ENCODE measurements around the gene PLXNA4. TPM values are rescaled to one million over a fixed set of nuclear protein-coding genes. Genes with fewer than 3 reads are reported as not detected.

The PLXNA4 gene
- total and polyA plus RNA-seq, 7 experiments from 2014 or later = 0.05 to 31.6 (median 1.1) TPM

DNA sequence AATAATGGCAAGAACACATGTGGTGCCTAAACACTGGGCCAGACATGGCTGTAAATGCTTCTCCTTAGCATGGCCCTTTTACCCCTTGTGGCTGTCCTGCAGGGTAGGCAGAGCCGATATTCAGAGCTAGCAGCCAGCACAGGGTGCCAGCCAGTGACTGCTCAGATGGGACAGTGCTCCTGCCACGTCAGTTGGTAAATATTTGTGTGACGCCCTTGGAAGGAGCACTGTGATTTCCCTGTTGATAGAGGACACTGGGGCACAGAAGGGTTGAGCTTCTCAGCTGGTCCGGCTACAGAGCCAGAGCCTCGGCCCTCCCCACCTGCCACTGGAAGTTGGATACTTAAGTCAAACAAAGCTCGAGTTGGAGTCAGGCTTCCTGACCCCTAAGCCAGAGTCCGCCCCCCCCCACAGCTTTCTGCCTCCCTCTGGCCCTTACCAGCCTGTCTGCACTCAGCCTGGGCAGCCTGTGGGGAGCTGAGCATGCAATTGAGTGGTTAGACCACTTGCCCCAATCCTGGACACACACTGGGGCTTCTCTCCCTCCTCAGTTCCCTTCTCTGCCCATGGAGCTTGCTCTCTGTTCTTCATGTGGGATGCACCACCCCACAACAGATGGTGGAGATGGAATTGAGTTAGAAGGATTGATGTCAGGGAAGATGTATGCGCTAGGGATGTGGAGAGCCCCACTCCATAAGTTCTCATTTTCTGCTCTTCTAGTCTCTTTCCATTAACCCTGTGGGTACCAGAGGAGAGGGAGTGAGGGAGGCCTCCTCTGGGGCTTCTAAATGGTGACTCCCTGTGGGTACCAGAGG lies 350.8 kb downstream of the PLXNA4 start:
- no peaks in the 10 kb centered on the region for H3K27me3 ChIP-seq (ENCODE audit: control insufficient read depth in 2 of 2, insufficient read depth in 2 of 2, low read length in 2 of 2)
- no peaks in the 10 kb centered on the region for H3K36me3 ChIP-seq (ENCODE audit: control insufficient read depth in 2 of 3, insufficient read depth in 3 of 3, low read length in 3 of 3)
- Mint-ChIP-seq H3K9me3 (peaks cover 0 to 2% (median 0%) of the 10 kb centered on the region in 11 donors), H3K36me3 (no peaks in the 10 kb centered on the region), H3K4me3 (no peak overlapping the region), H3K27ac (no peak overlapping the region), H3K27me3 (peaks cover 0 to 9% (median 5%) of the 10 kb centered on the region in 5 donors), H3K4me1 (no peaks in the 10 kb centered on the region)
- DNase-seq (no peak), ATAC-seq (no peak)
- H3K4me1 ChIP-seq (ENCODE audit: control insufficient read depth in 2 of 2, insufficient read depth in 2 of 2, low read length in 2 of 2) = no peaks in the 10 kb centered on the region
- H3K9me3 ChIP-seq (ENCODE audit: control insufficient read depth in 2 of 3, low read length in 3 of 3) = no peaks in the 10 kb centered on the region
- H3K4me3 ChIP-seq (ENCODE audit: low read length) = no peak overlapping the region
- ChIA-PET CTCF (no interaction called here), POLR2A (no interaction called here)
- intact Hi-C loops (cut with micrococcal nuclease) = no loop called here
- no peak overlapping the region for H3K27ac ChIP-seq (ENCODE audit: low read depth, low read length)

DNA sequence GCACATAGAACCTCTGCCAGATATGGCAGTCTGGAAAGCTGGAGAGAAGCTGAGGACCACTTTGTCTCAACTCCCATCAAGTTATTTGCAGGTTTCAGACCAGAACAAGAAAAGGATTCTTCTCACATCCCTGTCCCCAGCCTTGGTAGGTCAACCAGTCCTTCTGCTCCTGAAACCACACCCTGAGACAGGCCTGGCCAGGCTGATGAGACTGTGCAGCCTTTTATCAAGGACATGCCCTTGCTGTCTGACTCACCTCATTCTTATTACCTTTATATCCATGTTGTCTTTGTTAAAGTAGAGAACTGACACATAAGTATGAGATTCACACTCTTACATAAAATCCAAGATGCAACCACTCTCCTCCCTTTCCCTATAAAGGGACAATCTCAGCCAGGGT lies 354.9 kb downstream of the PLXNA4 start:
- H3K27me3 Mint-ChIP-seq = peaks cover 0 to 1% (median 0%) of the 10 kb centered on the region in 5 donors
- H3K9me3 ChIP-seq (ENCODE audit: control insufficient read depth in 2 of 3, low read length in 3 of 3) = no peaks in the 10 kb centered on the region
- no peak overlapping the region for H3K27ac ChIP-seq (ENCODE audit: low read depth, low read length)
- ChIA-PET POLR2A (no interaction called here), CTCF (no interaction called here)
- H3K4me3 ChIP-seq (ENCODE audit: low read length) = no peak overlapping the region
- no peak overlapping the region for H3K27ac Mint-ChIP-seq
- no peak for DNase-seq
- H3K4me3 Mint-ChIP-seq = no peak overlapping the region
- H3K36me3 Mint-ChIP-seq = no peaks in the 10 kb centered on the region
- no peaks in the 10 kb centered on the region for H3K27me3 ChIP-seq (ENCODE audit: control insufficient read depth in 2 of 2, insufficient read depth in 2 of 2, low read length in 2 of 2)
- H3K4me1 Mint-ChIP-seq = no peaks in the 10 kb centered on the region
- H3K36me3 ChIP-seq (ENCODE audit: control insufficient read depth in 2 of 3, insufficient read depth in 3 of 3, low read length in 3 of 3) = no peaks in the 10 kb centered on the region
- intact Hi-C loops (cut with micrococcal nuclease) = no loop called here
- no peak for ATAC-seq
- no peaks in the 10 kb centered on the region for H3K4me1 ChIP-seq (ENCODE audit: control insufficient read depth in 2 of 2, insufficient read depth in 2 of 2, low read length in 2 of 2)
- no peaks in the 10 kb centered on the region for H3K9me3 Mint-ChIP-seq

GRCh38 chr7:132220060-132220459 lies 356.2 kb downstream of the PLXNA4 start:
- no peaks in the 10 kb centered on the region for H3K9me3 Mint-ChIP-seq
- peaks cover 0 to 1% (median 0%) of the 10 kb centered on the region in 5 donors for H3K27me3 Mint-ChIP-seq
- no peaks in the 10 kb centered on the region for H3K4me1 Mint-ChIP-seq
- H3K4me3 Mint-ChIP-seq = no peak overlapping the region
- no peak overlapping the region for H3K27ac Mint-ChIP-seq
- Histone ChIP-seq H3K4me1 (ENCODE audit: control insufficient read depth in 2 of 2, insufficient read depth in 2 of 2, low read length in 2 of 2) (no peaks in the 10 kb centered on the region), H3K36me3 (ENCODE audit: control insufficient read depth in 2 of 3, insufficient read depth in 3 of 3, low read length in 3 of 3) (no peaks in the 10 kb centered on the region), H3K27ac (ENCODE audit: low read depth, low read length) (no peak overlapping the region), H3K9me3 (ENCODE audit: control insufficient read depth in 2 of 3, low read length in 3 of 3) (no peaks in the 10 kb centered on the region), H3K4me3 (ENCODE audit: low read length) (no peak overlapping the region), H3K27me3 (ENCODE audit: control insufficient read depth in 2 of 2, insufficient read depth in 2 of 2, low read length in 2 of 2) (no peaks in the 10 kb centered on the region)
- intact Hi-C loops (cut with micrococcal nuclease) = no loop called here
- DNase-seq (no peak), ATAC-seq (no peak)
- ChIA-PET CTCF (no interaction called here), POLR2A (no interaction called here)
- no peaks in the 10 kb centered on the region for H3K36me3 Mint-ChIP-seq

DNA sequence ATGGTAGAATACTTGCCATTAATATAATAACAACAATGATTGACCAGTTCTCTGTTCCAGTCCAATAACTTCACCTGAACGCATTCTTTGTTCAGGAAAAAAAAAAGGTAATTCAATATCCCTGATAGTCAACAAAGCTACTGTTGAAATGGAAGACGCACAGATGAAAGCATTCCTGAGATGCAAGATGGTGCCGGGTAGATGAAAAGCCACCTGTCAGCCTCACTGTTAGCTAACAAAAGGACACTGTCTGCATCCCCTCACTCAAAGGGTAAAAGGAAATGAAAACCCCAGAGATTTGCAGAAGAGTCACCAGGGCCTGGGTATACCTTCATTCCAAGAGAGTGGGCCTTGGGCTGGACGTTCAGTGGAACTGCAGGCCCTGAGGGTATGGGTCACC lies 357.4 kb downstream of the PLXNA4 start:
- Histone ChIP-seq H3K4me3 (ENCODE audit: low read length) (no peak overlapping the region), H3K9me3 (ENCODE audit: control insufficient read depth in 2 of 3, low read length in 3 of 3) (no peaks in the 10 kb centered on the region), H3K27ac (ENCODE audit: low read depth, low read length) (no peak overlapping the region), H3K4me1 (ENCODE audit: control insufficient read depth in 2 of 2, insufficient read depth in 2 of 2, low read length in 2 of 2) (no peaks in the 10 kb centered on the region), H3K27me3 (ENCODE audit: control insufficient read depth in 2 of 2, insufficient read depth in 2 of 2, low read length in 2 of 2) (no peaks in the 10 kb centered on the region), H3K36me3 (ENCODE audit: control insufficient read depth in 2 of 3, insufficient read depth in 3 of 3, low read length in 3 of 3) (no peaks in the 10 kb centered on the region)
- Mint-ChIP-seq H3K9me3 (no peaks in the 10 kb centered on the region), H3K27me3 (peaks cover 0 to 1% (median 0%) of the 10 kb centered on the region in 5 donors), H3K27ac (no peak overlapping the region), H3K4me1 (no peaks in the 10 kb centered on the region), H3K36me3 (no peaks in the 10 kb centered on the region), H3K4me3 (no peak overlapping the region)
- intact Hi-C loops (cut with micrococcal nuclease) = no loop called here
- POLR2A ChIA-PET = no interaction called here
- DNase-seq = no peak
- ATAC-seq = no peak
- CTCF ChIA-PET = interaction anchor here (0.6 kb wide), 1 partner anchor 17 kb away, joined by 4 read pairs; no protein-coding TSS in a partner anchor

DNA sequence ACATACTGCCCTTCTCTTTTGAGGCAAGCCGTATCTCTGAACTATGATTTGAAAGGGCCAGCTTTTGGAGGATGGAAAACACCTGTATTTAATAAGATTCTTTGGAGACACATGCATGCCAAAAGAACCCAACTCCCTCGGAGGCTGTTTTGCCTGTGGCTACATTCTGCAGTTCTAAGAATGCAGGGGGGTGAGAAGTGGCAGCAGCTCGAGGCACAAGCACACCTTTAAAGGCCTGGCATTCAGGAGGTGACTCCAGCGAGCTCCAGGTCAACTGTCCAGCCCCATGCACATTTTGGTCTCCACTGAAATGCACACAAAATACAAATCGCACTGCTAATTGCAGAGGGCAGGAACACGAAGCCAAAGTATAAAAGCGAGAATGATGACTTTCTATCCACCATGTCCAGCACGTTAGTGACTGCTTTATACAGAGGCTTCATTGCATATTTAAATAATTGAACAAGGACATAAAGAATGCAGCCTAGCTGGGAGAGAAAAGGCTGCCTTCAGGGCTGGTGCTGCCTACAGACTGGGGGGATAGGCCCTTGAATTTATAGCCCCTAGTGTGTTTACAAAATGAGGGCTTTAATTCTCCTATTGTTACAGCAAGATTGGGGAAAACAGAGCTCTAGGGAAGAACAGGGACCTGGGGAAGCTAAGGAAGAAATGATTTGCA lies 359.3 kb downstream of the PLXNA4 start:
- CTCF ChIA-PET = no interaction called here
- intact Hi-C loops (cut with micrococcal nuclease) = no loop called here
- peaks cover 0 to 1% (median 0%) of the 10 kb centered on the region in 5 donors for H3K27me3 Mint-ChIP-seq

DNA sequence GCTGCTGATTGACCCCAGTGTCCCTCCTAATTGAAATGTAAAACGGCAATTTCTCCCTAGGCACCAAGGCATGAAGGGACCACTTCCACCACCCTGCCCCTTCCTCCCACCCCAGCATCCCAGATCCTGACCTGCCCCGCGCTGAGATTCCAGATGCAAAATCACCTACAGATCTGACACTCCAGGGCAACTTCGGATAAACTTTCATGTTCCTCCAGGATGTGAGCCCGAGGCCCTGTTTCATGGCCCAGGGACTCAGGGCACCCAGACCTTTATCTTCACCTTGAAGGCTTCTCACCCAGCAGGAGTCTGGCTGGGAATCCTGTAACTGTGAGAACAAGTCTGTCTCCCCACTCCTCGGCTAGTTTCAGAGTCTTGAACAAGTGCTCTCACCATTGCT lies 361.8 kb downstream of the PLXNA4 start:
- Mint-ChIP-seq H3K4me3 (no peak overlapping the region), H3K27me3 (no peaks in the 10 kb centered on the region), H3K9me3 (no peaks in the 10 kb centered on the region), H3K36me3 (no peaks in the 10 kb centered on the region), H3K4me1 (no peaks in the 10 kb centered on the region), H3K27ac (no peak overlapping the region)
- H3K4me1 ChIP-seq (ENCODE audit: control insufficient read depth in 2 of 2, insufficient read depth in 2 of 2, low read length in 2 of 2) = no peaks in the 10 kb centered on the region
- no peak overlapping the region for H3K4me3 ChIP-seq (ENCODE audit: low read length)
- DNase-seq (no peak), ATAC-seq (no peak)
- no peaks in the 10 kb centered on the region for H3K27me3 ChIP-seq (ENCODE audit: control insufficient read depth in 2 of 2, insufficient read depth in 2 of 2, low read length in 2 of 2)
- H3K27ac ChIP-seq (ENCODE audit: low read depth, low read length) = no peak overlapping the region
- H3K9me3 ChIP-seq (ENCODE audit: control insufficient read depth in 2 of 3, low read length in 3 of 3) = no peaks in the 10 kb centered on the region
- H3K36me3 ChIP-seq (ENCODE audit: control insufficient read depth in 2 of 3, insufficient read depth in 3 of 3, low read length in 3 of 3) = no peaks in the 10 kb centered on the region
- POLR2A ChIA-PET = no interaction called here
- CTCF ChIA-PET = no interaction called here
- intact Hi-C loops (cut with micrococcal nuclease) = no loop called here

More for the DNA sequence above, 359.3 kb downstream of the PLXNA4 start:
- H3K4me3 Mint-ChIP-seq = no peak overlapping the region
- no peaks in the 10 kb centered on the region for H3K36me3 Mint-ChIP-seq
- Histone ChIP-seq H3K4me1 (ENCODE audit: control insufficient read depth in 2 of 2, insufficient read depth in 2 of 2, low read length in 2 of 2) (no peaks in the 10 kb centered on the region), H3K9me3 (ENCODE audit: control insufficient read depth in 2 of 3, low read length in 3 of 3) (no peaks in the 10 kb centered on the region), H3K27me3 (ENCODE audit: control insufficient read depth in 2 of 2, insufficient read depth in 2 of 2, low read length in 2 of 2) (no peaks in the 10 kb centered on the region), H3K4me3 (ENCODE audit: low read length) (no peak overlapping the region), H3K27ac (ENCODE audit: low read depth, low read length) (no peak overlapping the region), H3K36me3 (ENCODE audit: control insufficient read depth in 2 of 3, insufficient read depth in 3 of 3, low read length in 3 of 3) (no peaks in the 10 kb centered on the region)
- ATAC-seq (no peak), DNase-seq (no peak)
- no peaks in the 10 kb centered on the region for H3K4me1 Mint-ChIP-seq
- H3K27ac Mint-ChIP-seq = no peak overlapping the region
- POLR2A ChIA-PET = no interaction called here
- no peaks in the 10 kb centered on the region for H3K9me3 Mint-ChIP-seq

- DNase-seq (no peak), ATAC-seq (no peak)
- Mint-ChIP-seq H3K4me1 (no peaks in the 10 kb centered on the region), H3K4me3 (no peak overlapping the region), H3K27ac (no peak overlapping the region), H3K27me3 (no peaks in the 10 kb centered on the region), H3K9me3 (no peaks in the 10 kb centered on the region), H3K36me3 (no peaks in the 10 kb centered on the region)
- Histone ChIP-seq H3K27ac (ENCODE audit: low read depth, low read length) (no peak overlapping the region), H3K4me1 (ENCODE audit: control insufficient read depth in 2 of 2, insufficient read depth in 2 of 2, low read length in 2 of 2) (no peaks in the 10 kb centered on the region), H3K9me3 (ENCODE audit: control insufficient read depth in 2 of 3, low read length in 3 of 3) (no peaks in the 10 kb centered on the region), H3K36me3 (ENCODE audit: control insufficient read depth in 2 of 3, insufficient read depth in 3 of 3, low read length in 3 of 3) (no peaks in the 10 kb centered on the region), H3K4me3 (ENCODE audit: low read length) (no peak overlapping the region), H3K27me3 (ENCODE audit: control insufficient read depth in 2 of 2, insufficient read depth in 2 of 2, low read length in 2 of 2) (no peaks in the 10 kb centered on the region)
- ChIA-PET CTCF (no interaction called here), POLR2A (no interaction called here)
- intact Hi-C loops (cut with micrococcal nuclease) = no loop called here
Observed at GRCh38 chr7:132213583-132213982, 362.7 kb downstream of the PLXNA4 start.

All from naive thymus-derived CD4-positive, alpha-beta T cell (primary cell).